ENCODE measurements around the gene CCDC88C.

CCDC88C gene

DNA sequence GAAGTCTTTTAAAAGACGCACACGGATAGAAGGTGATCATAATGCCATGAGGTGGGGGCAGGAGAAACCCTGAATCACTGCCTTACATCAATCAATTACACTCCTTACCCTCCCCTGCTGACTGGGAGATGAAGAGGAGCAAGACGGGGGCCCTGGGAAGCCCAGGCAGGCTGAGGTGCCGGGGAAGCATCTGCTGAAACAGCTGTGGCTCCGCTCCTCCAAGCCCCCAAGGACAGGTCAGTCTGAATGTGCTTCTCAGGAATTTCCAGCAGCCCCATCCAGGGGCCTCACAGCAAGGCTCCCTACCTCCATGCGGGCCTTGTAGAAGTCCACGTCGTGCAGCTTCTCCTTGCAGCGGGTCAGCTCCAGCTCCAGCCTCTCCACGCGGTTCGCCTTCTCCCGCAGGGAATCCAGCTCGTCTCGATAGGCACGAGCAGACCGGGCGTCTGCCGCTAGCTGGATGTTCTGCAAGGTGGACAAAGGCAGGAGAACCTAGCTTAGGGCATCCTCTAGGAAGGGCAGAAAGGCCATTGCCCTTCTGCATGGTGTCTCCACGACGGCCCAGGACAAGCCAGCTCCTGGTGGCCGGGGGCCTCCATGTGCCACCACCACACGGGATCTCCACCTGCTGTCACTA is 79.8 kb downstream of the CCDC88C start:
- TF ChIP-seq POLR2A (IDR thresholded peaks at IDR 0.05; ENCODE audit: low read length), result no peak
- no peak for TF ChIP-seq GATA1 (IDR thresholded peaks at IDR 0.05; ENCODE audit: low read depth, low read length)
- no peak for DNase-seq

DNA sequence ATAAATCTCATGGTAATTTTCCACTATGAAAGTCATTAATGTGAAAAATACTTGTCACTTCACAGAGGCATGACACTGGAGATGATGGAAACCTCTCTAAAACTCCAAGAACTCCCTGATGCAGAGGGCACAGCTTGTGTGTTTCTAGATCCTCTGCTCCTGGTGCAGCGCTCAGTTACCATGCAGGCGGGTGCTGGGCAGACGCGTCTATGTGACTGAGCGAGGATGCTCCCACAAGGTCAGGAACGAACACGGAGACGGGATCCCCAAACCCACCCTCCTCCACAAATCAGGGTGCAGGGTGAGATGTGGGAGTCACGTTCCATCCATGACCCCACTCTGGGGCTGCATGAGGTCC is 81.5 kb downstream of the CCDC88C start:
- DNase-seq, result no peak
- TF ChIP-seq GATA1 (IDR thresholded peaks at IDR 0.05; ENCODE audit: low read depth, low read length) (no peak), POLR2A (IDR thresholded peaks at IDR 0.05; ENCODE audit: low read length) (no peak)

DNA sequence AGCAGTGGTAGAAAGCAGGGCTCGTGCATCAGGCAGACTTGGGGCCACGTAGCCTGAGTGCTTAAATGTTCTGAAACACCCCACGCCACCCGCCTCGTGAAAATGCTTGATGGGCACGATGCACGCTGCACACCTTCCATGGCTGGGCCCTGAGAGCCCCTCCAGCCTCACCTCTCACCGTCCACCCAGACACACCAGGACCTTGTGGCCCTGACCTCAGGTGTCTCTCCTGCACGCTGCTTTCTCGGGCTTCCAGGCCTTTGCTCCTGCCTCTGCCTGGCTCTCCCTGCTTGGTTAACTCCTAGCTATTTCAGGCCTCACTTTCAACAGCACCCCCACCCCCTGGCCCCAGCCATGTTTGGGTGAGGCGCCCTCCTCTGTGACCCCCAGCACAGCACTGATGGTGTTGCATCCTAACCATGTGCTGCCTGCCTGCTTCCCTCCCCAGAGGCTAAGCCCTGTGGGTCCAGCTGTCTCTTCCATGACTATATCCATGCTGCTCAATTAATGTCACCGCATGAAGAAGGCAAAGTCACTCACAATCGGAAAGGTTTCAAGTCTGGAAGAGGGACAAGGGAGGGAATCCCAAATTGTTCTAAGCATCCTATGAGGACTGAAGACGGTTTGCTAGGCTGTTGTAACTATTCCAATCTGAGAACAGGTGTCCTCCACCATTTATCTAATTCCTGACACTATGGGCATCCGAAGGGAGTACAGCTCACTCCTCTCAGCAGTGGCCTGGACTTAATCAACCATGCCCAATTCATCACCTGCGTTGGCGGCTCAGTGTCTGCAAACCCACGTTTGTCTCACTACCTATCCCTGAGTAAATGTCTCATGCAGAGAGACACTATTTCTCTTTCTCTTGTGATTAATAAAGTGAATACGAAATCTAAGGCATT is 82.2 kb downstream of the CCDC88C start:
- no peak for TF ChIP-seq POLR2A (IDR thresholded peaks at IDR 0.05; ENCODE audit: low read length)
- no peak for TF ChIP-seq GATA1 (IDR thresholded peaks at IDR 0.05; ENCODE audit: low read depth, low read length)

DNA sequence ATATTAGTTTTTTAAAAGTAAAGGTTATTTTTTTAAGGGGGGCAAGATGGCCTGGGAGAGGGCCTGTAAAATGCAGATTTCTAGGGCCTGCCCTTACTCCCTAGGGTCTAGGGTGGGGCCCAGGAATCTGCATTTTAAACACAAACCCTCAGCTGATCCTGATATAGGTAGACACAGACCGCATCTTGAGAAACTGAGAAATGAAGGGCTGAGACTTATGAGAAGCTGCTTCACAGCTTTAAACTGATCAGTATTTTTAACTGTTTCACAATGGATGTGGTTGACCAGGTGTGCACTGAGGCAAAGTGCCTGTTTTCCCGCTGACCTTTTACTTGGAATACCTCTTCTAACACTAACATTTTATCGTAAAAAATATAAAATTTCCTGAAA is 84.0 kb downstream of the CCDC88C start:
- TF ChIP-seq GATA1 (IDR thresholded peaks at IDR 0.05; ENCODE audit: low read depth, low read length), result no peak
- TF ChIP-seq POLR2A (IDR thresholded peaks at IDR 0.05; ENCODE audit: low read length), result no peak

More for the DNA sequence above, 82.2 kb downstream of the CCDC88C start:
- DNase-seq, result no peak

DNA sequence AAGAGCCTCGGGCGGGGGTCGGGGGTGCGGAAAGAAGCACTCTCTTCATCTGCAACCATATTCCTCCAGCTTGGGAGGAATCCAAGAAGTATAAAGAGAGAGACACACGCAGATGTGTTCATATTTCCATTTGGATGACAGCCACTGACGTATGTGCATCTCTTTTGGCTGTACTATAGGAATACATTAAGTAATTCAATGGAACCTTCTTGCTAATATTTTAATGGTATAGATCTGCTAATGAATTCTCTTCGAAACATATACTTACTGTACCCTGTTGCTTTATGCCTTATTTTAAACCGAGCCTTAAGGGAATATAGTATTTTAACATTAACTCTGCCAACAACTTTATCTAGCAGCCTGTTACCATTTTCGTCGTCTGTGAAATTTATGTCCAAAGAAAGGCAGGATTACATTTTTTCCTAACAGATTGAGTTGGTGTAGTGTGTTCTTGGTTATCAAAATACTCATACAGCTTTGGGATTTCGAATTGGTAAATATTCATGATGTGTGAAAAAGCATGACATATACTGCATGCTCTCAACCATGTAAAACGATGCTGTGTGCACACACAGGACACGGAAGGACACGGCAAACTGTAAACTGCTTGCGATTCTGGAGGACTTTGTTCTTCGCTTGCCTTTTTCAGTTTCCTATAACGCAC is 84.5 kb downstream of the CCDC88C start:
- no peak for TF ChIP-seq GATA1 (IDR thresholded peaks at IDR 0.05; ENCODE audit: low read depth, low read length)
- TF ChIP-seq POLR2A (IDR thresholded peaks at IDR 0.05; ENCODE audit: low read length), result no peak
- no peak for DNase-seq

More for the DNA sequence above, 84.0 kb downstream of the CCDC88C start:
- DNase-seq, result no peak

DNA sequence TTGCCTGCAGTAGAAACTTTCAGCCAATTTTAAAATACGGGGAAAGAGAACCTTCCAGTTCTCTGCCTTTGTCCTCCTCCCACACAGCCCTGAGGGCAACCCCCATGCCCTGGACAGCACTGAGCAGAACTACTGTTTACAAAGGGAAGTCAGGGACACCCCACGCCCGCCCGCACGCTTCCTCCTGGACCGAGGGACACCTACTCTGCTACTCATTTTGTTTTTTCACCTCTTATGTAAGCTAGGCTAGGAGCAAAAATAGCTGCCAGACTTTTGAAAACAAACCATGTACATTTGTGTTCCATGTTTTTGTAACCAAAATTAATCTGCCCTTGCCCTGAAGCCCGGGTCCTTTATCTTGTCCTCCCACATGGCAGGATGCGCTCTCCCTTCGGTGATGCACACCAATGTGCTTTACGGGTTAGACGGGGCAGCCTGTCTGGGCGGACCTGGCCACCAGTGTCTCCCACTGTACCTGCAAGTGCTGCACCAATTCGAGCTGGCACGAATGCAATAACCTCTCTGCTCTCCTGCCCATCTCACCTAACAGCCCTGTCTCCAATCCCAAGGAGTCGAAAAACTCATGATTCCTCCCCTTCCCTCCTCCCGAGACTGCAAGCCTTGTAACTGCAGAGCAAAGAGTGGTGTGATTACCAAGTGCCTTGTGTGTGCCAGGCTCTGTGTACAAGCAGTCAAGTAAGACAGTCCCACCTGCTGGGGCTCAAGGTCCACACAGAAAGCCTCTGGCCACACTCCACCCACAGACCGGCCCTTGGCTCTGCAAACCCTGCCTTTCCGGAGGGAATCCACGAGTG is 85.2 kb downstream of the CCDC88C start:
- TF ChIP-seq GATA1 (IDR thresholded peaks at IDR 0.05; ENCODE audit: low read depth, low read length) (no peak), POLR2A (IDR thresholded peaks at IDR 0.05; ENCODE audit: low read length) (peak; percentile 55)
- peak; percentile 84 to 90 for DNase-seq

DNA sequence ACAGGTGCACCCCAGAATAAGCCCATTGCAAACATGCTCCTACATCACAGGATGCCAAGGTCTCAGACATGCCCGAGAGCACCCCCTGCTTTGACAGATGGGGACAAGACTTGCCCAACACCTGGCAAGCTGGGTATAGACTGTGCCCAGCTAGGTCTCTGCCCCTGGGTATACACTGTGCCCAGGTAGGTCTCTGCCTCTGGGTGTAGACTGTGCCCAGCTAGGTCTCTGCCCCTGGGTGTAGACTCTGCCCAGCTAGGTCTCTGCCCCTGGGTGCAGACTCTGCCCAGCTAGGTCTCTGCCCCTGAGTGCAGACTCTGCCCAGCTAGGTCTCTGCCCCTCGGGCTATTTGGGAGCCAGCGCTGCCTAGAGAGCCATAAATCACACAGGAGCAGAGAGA is 85.9 kb downstream of the CCDC88C start:
- TF ChIP-seq GATA1 (IDR thresholded peaks at IDR 0.05; ENCODE audit: low read depth, low read length), result no peak
- TF ChIP-seq POLR2A (IDR thresholded peaks at IDR 0.05; ENCODE audit: low read length), result no peak
- DNase-seq, result no peak

DNA sequence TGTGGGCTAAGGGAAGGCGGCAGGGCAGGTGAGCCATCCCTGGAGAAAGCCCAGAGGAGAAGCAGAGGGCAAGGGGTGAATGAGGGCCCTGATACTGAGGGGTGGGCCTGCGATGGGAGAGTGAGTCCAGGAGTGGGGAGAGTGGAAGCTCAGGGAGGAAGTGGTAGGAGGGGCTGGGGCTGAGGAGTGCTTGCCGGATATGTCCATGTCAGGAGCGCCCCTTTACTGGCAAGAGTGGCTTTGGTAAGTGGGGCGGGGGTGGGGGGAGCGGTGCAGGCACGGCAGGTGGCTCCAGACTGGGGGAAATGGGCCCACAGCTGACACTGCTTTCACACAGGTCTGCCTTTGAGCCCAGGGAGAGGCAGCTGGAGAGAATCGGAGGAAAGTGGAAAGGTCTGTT is 86.8 kb downstream of the CCDC88C start:
- TF ChIP-seq GATA1 (IDR thresholded peaks at IDR 0.05; ENCODE audit: low read depth, low read length), result no peak
- no peak for TF ChIP-seq POLR2A (IDR thresholded peaks at IDR 0.05; ENCODE audit: low read length)

DNA sequence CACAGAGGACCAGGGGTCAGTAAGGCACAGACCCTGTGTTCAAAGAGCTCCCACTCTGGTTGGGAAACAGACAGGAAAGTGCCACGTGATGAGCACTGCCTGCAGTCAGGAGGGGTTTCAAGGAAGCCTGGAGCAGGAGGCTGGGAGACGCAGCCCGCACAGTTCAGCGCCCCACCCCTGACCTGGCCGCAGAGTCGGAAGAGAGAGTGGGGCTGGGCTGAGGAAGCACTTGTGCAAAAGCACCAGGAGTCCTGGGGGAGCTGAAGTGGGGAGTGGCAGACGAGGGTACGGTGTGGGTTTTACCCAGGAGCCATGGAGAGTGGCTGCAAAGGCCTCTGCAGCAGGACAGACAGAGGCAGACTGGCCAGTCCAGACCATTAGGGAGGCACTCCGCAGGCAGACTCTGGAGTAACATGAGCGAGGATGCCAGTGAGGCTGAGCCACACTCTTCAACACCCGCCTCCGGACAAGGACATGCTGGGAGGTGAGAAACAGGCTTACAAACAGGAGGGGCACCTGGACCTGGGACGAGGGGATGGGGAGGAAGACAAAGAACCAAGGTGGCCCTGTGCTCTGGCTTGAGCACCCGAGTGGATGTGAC is 87.4 kb downstream of the CCDC88C start:
- no peak for DNase-seq
- TF ChIP-seq GATA1 (IDR thresholded peaks at IDR 0.05; ENCODE audit: low read depth, low read length) (no peak), POLR2A (IDR thresholded peaks at IDR 0.05; ENCODE audit: low read length) (no peak)

More for the DNA sequence above, 86.8 kb downstream of the CCDC88C start:
- DNase-seq, result no peak

DNA sequence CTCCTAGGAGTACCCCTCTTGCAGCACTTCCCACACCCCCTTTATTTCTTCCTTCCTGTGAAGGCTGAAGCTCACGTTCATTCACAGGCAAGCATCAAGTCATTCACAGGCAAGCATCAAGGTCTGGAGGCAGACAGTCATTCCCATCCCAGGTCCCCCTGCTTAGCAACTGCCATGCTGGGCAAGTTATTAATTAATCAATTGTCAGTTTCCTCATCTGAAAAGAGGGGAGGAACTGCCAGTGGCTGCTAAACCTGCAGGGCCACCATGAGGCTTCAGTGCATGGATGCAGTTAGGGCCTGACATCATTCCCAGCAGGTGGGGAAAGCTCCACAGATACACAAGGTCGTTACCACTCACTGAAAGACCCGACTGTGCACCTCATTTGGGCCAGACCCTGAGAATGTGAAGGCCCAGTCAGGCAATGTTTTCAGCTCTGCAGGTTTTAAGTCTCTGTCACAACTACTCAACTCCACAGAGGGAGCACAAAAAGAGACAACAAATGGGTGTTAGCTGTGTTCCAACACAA is 88.1 kb downstream of the CCDC88C start:
- TF ChIP-seq GATA1 (IDR thresholded peaks at IDR 0.05; ENCODE audit: low read depth, low read length) (no peak), POLR2A (IDR thresholded peaks at IDR 0.05; ENCODE audit: low read length) (no peak)
- no peak for DNase-seq

DNA sequence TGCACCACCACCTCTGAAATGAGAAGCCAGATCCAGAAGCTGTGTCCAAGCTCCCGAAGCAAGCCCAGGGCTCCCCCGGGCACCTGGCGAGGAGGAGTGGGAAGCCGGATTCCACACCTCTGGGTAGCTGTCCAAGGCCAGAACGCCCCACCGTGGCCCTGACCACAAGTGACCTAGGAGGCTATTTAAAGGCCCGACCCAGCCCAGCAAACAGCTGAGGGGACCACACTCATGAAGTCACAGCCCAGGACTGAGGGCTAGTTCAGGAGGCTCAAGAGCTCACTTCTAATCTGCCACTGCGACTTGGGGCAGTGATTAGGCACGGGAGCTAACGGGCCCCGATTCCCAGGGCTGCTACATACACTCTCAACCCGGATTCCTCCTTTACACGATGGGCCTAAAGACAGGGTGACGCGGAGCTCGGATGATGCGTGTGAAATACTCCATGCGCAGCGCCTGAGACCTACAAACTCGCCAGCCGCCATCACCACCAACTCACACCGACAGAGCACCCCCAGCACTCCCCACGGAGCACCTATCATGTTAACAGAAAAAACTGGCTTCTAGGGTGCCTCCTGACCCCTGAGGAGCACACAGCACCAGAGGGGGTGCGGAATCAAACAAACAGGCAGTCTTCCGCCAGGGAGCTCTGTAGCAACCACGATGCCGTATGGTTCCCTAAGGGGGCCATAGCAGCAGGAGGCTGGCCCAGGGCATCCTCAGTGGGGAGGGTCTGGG is 89.1 kb downstream of the CCDC88C start:
- TF ChIP-seq POLR2A (IDR thresholded peaks at IDR 0.05; ENCODE audit: low read length), result no peak
- TF ChIP-seq GATA1 (IDR thresholded peaks at IDR 0.05; ENCODE audit: low read depth, low read length), result no peak
- no peak for DNase-seq

DNA sequence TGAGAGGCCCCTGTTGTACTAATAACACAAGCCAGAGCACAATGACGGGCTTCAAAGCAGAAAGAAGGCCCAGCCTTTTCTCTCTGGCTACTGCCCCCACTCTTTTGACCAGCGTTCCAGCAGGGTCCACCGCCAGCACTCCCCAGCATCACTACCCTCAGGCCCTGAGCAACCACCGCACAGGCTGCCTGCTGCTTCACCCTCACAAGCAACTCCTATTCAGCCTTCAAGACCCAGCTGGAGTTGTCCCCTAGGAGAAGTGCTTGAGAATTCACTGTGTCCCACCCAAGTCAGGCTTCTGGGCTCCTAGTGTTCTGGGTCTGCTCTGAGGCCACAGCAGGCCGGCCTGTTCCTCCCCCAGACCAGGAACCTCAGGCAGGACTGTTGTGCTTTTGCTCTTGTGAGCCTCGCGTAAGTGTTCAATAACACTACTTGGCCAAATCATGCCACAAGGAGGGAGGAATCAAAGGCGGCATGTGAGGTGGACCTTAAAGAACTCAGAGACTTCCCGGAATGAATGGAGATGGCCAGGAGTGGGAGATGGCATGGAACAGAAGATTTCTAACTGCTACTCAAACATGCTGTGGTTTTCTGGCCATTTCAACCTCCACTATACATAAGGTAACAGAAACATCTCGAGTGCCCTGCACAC is 89.8 kb downstream of the CCDC88C start:
- TF ChIP-seq GATA1 (IDR thresholded peaks at IDR 0.05; ENCODE audit: low read depth, low read length) (no peak), POLR2A (IDR thresholded peaks at IDR 0.05; ENCODE audit: low read length) (no peak)
- DNase-seq, result no peak
